ENCODE results near the gene WDR45B.

DNA sequence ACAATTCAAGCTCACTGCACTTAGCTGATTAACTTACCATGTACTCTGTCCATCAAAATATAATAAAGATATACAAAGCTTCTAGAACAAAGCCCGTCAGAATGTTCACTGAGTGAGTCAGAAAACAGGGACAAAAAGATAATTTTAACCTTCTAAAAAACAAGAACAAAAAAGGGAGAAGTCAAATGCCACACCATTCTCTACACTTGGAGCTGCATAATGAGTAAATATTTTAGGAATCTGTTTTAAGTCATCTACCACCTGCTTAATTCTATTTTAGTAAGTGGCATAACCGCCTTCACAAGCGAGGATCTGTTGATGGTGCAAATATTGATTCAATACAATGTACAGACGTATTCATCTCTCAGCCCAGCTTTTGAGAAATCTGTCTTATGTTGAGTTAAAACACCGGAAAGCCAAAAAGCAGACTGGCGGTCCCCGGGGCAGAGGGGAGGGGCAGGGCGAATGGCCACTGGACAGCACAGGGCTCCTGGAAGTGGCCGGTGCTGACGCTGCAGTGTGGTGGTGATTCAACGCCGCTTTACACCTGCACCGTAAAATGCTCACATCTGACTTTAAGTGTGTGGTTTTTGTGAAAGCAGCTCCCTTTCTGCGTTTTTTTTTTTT, 30.1 kb upstream of the WDR45B start:
- TF ChIP-seq EP300 (IDR thresholded peaks at IDR 0.05; ENCODE audit: borderline replicate concordance), result no peak
- no peak for TF ChIP-seq ZBTB7A (IDR thresholded peaks at IDR 0.05; ENCODE audit: low read depth)
- TF ChIP-seq YY1 (IDR thresholded peaks at IDR 0.05; ENCODE audit: low read depth), result no peak
- TF ChIP-seq TAF1 (IDR thresholded peaks at IDR 0.05; ENCODE audit: low read depth), result no peak
- TF ChIP-seq FOXM1 (IDR thresholded peaks at IDR 0.05; ENCODE audit: borderline replicate concordance, low read depth), result no peak
- TF ChIP-seq RAD21 (IDR thresholded peaks at IDR 0.05; ENCODE audit: low read depth), result no peak
- TF ChIP-seq, protein P1, sequence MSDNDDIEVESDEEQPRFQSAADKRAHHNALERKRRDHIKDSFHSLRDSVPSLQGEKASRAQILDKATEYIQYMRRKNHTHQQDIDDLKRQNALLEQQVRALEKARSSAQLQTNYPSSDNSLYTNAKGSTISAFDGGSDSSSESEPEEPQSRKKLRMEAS (IDR thresholded peaks at IDR 0.05), result no peak
- TF ChIP-seq CREB1 (IDR thresholded peaks at IDR 0.05; ENCODE audit: low read depth), result no peak
- TF ChIP-seq NFIC (IDR thresholded peaks at IDR 0.05), result no peak
- TF ChIP-seq, protein P2, sequence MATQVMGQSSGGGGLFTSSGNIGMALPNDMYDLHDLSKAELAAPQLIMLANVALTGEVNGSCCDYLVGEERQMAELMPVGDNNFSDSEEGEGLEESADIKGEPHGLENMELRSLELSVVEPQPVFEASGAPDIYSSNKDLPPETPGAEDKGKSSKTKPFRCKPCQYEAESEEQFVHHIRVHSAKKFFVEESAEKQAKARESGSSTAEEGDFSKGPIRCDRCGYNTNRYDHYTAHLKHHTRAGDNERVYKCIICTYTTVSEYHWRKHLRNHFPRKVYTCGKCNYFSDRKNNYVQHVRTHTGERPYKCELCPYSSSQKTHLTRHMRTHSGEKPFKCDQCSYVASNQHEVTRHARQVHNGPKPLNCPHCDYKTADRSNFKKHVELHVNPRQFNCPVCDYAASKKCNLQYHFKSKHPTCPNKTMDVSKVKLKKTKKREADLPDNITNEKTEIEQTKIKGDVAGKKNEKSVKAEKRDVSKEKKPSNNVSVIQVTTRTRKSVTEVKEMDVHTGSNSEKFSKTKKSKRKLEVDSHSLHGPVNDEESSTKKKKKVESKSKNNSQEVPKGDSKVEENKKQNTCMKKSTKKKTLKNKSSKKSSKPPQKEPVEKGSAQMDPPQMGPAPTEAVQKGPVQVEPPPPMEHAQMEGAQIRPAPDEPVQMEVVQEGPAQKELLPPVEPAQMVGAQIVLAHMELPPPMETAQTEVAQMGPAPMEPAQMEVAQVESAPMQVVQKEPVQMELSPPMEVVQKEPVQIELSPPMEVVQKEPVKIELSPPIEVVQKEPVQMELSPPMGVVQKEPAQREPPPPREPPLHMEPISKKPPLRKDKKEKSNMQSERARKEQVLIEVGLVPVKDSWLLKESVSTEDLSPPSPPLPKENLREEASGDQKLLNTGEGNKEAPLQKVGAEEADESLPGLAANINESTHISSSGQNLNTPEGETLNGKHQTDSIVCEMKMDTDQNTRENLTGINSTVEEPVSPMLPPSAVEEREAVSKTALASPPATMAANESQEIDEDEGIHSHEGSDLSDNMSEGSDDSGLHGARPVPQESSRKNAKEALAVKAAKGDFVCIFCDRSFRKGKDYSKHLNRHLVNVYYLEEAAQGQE (IDR thresholded peaks at IDR 0.05; ENCODE audit: low read depth), result no peak
- TF ChIP-seq CEBPB (IDR thresholded peaks at IDR 0.05), result no peak

All from Ishikawa (cell line).